HG03342 (cell line): ENCODE measurements around the gene AOC2.
"Not testable (repeated sequence)": the region's sequence is repeated elsewhere in the genome, so short reads cannot be mapped to it uniquely, and the experiment has no call there.

Source experiments
- ATAC-seq: cut with Tn5 transposase; IDR thresholded peaks from one replicate; pipeline ENCODE4 v1.9.1; 2021; ENCODE audit warnings: mild to moderate bottlenecking, moderate library complexity; ENCODE audit not compliant: unreplicated experiment

AOC2 gene

GRCh38 chr17:42853004-42853403 lies 8.6 kb downstream of the AOC2 start:
- no peak for ATAC-seq

GRCh38 chr17:42853597-42853967 lies 9.2 kb downstream of the AOC2 start:
- ATAC-seq: no peak

- ATAC-seq: no peak
Observed at GRCh38 chr17:42853968-42854790, 9.8 kb downstream of the AOC2 start.

GRCh38 chr17:42855048-42855596 lies 10.7 kb downstream of the AOC2 start:
- ATAC-seq: no peak

- ATAC-seq: not testable (repeated sequence)
Observed at GRCh38 chr17:42856093-42856492, 11.7 kb downstream of the AOC2 start.

- ATAC-seq: not testable (repeated sequence)
Observed at GRCh38 chr17:42856516-42856915, 12.1 kb downstream of the AOC2 start.

- no peak for ATAC-seq
Observed at GRCh38 chr17:42857389-42857788, 13.0 kb downstream of the AOC2 start.

- ATAC-seq: no peak
Observed at GRCh38 chr17:42865638-42866094, 21.3 kb downstream of the AOC2 start.

- ATAC-seq: no peak
Observed at GRCh38 chr17:42866216-42866615, 21.8 kb downstream of the AOC2 start.

- no peak for ATAC-seq
Observed at GRCh38 chr17:42866631-42867575, 22.5 kb downstream of the AOC2 start.

GRCh38 chr17:42867694-42868261 lies 23.4 kb downstream of the AOC2 start:
- not testable (repeated sequence) for ATAC-seq

- no peak for ATAC-seq
Observed at GRCh38 chr17:42868338-42868737, 24.0 kb downstream of the AOC2 start.

GRCh38 chr17:42871647-42872046 lies 27.3 kb downstream of the AOC2 start:
- no peak for ATAC-seq

- no peak for ATAC-seq
Observed at GRCh38 chr17:42872251-42872965, 28.0 kb downstream of the AOC2 start.

- ATAC-seq: no peak
Observed at GRCh38 chr17:42873315-42873714, 28.9 kb downstream of the AOC2 start.

- ATAC-seq: not testable (repeated sequence)
Observed at GRCh38 chr17:42873932-42874695, 29.7 kb downstream of the AOC2 start.

GRCh38 chr17:42877037-42877436 lies 32.7 kb downstream of the AOC2 start:
- ATAC-seq: no peak

- no peak for ATAC-seq
Observed at GRCh38 chr17:42878123-42878880, 33.9 kb downstream of the AOC2 start.
